ENCODE measurements around the gene GPR83.

GPR83 gene

DNA sequence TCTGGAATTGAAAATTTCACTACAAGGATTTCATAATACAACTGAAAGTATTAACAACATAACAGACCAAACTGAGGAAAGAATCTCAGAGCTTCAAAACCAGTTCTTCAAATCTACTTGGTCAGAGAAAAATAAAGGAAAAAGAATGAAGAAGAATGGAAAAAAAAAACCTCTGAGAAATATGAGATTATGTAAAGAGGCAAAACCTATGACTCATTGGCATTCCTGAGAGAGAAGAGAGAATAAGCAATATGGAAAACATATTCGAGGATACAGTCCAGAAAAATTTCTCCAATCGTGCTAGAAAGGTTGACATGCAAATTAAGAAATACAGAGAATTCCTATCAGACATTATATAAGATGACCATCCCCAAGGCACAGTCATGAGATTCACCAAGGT is 23.4 kb upstream of the GPR83 start:
- H3K4me3 ChIP-seq (ENCODE audit: low read depth, low read length) = no peak overlapping the region
- TF ChIP-seq, protein P1, sequence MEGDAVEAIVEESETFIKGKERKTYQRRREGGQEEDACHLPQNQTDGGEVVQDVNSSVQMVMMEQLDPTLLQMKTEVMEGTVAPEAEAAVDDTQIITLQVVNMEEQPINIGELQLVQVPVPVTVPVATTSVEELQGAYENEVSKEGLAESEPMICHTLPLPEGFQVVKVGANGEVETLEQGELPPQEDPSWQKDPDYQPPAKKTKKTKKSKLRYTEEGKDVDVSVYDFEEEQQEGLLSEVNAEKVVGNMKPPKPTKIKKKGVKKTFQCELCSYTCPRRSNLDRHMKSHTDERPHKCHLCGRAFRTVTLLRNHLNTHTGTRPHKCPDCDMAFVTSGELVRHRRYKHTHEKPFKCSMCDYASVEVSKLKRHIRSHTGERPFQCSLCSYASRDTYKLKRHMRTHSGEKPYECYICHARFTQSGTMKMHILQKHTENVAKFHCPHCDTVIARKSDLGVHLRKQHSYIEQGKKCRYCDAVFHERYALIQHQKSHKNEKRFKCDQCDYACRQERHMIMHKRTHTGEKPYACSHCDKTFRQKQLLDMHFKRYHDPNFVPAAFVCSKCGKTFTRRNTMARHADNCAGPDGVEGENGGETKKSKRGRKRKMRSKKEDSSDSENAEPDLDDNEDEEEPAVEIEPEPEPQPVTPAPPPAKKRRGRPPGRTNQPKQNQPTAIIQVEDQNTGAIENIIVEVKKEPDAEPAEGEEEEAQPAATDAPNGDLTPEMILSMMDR (IDR thresholded peaks at IDR 0.05; ENCODE audit: low read depth, low read length, missing control alignments) = no peak

DNA sequence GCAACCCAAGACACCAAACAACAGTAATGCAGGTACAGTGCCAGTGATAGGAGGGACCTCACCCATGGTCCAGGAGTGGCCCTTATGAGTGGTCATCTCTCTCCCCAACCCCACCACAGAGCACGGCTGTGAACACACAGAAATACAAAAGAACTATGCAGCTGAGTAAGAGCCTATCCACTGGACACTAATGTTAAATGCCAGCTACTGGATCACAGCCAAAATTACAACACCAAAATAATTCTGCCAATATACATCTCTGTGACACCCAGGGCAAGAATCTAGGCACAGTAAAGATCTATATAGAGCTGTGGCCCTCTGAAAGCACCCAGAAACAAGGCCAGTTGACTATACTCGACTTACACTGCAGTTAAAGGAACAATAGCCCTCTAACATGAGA is 22.8 kb upstream of the GPR83 start:
- no peak overlapping the region for H3K4me3 ChIP-seq (ENCODE audit: low read depth, low read length)
- DNase-seq (ENCODE audit: low read depth) = no peak
- TF ChIP-seq, protein P1 (IDR thresholded peaks at IDR 0.05; ENCODE audit: low read depth, low read length, missing control alignments) = no peak

More for the DNA sequence above, 23.4 kb upstream of the GPR83 start:
- DNase-seq (ENCODE audit: low read depth) = no peak

DNA sequence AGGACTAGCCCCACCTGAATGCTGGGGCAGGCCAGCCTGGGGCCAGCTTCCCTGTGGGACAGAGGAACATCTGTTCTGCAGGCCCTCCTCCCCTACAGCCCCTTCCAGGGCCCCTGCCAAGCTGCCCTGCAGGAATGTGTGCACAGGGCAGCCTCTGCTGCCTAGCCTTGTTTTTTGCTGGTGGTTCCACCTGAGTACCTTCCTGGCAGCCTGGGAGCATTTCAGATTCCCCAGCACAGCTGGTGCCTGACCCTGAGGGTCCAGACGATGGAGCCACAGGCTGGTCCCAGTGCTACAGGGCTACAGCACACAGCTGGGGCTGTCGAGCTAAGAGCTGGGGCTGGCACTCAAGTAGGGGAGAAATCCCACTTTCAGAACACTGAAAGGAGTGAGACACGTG is 22.3 kb upstream of the GPR83 start:
- no peak overlapping the region for H3K4me3 ChIP-seq (ENCODE audit: low read depth, low read length)
- TF ChIP-seq, protein P1 (IDR thresholded peaks at IDR 0.05; ENCODE audit: low read depth, low read length, missing control alignments) = no peak
- no peak for DNase-seq (ENCODE audit: low read depth)

DNA sequence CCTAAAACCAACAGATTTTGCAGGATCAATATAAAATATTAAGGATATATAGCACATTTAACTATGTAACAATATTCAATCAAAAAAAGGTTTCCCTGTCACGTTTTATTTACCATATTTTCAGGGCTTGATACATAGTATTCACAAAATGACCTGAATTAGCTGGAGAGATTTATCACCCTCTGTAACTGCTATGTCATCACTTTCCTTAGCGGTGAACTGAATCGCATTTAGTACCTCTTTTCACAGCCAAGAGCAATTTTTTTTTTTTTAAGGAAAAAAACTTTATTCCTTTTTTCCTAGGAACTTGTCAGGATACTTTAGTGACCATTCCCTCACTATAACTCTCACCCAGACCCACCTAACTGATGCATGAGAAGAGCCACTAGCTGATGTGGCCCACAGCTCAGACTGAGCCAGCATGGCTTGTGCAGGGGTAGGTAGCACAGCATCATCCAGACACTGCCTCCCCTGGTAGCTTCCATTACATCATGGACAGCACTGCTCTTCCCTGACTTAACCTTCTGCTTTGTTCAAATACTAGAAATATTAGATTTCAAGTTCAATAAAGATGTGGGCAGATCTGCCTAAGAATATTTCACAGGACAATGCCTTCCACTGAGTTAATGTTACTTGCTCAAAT is 17.0 kb upstream of the GPR83 start:
- no peak for DNase-seq (ENCODE audit: low read depth)

DNA sequence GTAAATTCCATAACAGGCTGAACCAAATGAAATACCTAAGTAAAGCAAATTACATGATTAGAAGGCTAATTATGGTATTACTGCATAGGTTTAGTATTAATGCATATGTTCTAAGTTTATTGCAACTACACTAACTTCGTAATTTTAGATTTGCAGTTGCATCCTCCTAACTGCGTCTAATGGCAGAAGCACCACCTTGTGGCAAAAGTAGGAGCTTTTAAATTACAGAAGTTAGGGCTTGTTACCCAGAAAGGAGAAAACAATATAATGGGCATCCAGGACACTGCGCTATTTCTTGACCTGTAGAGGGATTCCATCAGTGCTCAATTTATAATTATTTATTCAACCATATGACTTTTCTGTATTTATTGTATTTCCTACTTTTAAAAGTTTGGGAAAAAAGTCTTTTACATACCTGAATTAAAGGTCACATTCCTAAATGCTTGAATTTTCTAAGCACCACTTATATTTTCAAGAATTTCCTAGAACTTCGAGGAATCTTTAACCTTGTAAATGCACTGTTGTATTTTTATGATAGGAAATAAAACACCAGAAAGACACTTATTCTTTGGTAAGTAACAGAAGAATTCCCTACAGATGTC is 16.3 kb upstream of the GPR83 start:
- DNase-seq (ENCODE audit: low read depth) = no peak
- TF ChIP-seq, protein P1 (IDR thresholded peaks at IDR 0.05; ENCODE audit: low read depth, low read length, missing control alignments) = peak; percentile 16
- no peak overlapping the region for H3K4me3 ChIP-seq (ENCODE audit: low read depth, low read length)

More for the DNA sequence above, 17.0 kb upstream of the GPR83 start:
- TF ChIP-seq, protein P1 (IDR thresholded peaks at IDR 0.05; ENCODE audit: low read depth, low read length, missing control alignments) = no peak
- no peak overlapping the region for H3K4me3 ChIP-seq (ENCODE audit: low read depth, low read length)

DNA sequence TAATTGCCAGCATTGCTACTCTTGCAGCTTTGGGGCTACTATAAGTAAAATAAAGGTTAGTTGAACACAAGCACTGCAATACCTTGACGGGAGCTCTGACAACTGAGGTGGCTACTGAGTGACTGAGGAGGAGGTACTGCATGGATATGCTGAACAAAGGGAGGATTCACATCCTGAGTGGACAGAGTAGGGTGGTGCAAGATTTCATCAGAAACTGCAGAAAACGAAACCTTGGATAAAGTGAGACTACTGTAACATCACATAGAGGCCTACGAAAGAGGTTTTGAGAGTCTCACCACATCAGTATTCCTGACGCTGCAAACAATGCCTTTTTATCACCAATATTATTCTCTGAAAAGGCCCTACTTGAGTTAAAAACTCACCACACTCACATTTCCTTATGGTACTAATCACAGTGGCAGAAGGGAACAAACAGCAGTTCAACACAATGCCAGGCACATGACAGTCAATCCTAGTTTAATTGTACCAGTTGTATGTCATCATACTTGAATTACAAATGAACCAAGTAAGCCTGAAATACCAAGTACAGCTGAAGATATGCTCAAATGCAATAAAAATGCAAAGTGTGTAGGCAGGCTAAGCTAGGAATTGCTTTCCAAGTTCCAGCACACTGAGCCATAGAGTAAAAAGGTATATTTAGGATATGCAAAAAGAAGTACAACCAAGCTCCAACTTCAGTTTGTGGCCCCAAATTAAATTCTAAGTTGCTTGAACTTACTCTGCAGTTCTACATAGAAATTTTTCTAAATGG is 4.0 kb upstream of the GPR83 start:
- no peak for DNase-seq (ENCODE audit: low read depth)
- no peak overlapping the region for H3K4me3 ChIP-seq (ENCODE audit: low read depth, low read length)
- TF ChIP-seq, protein P1 (IDR thresholded peaks at IDR 0.05; ENCODE audit: low read depth, low read length, missing control alignments) = no peak

All from GM12864 (cell line).